DMS 273 (cell line): ENCODE measurements around the gene TENM3.
"Not testable (repeated sequence)": the region's sequence is repeated elsewhere in the genome, so short reads cannot be mapped to it uniquely, and the experiment has no call there.

Source experiments
- DNase-seq: peaks from one replicate; lab custom pipeline; 2025; ENCODE audit not compliant: unreplicated experiment; lab: John Stamatoyannopoulos, UW

TENM3 gene

GRCh38 chr4:182227611-182228010 lies 15.6 kb upstream of the TENM3 start:
- no peak for DNase-seq

- DNase-seq: no peak
Observed at GRCh38 chr4:182228991-182229577, 14.1 kb upstream of the TENM3 start.

GRCh38 chr4:182230256-182230655 lies 12.9 kb upstream of the TENM3 start:
- DNase-seq: no peak

GRCh38 chr4:182231080-182231479 lies 12.1 kb upstream of the TENM3 start:
- no peak for DNase-seq

- no peak for DNase-seq
Observed at GRCh38 chr4:182231496-182231895, 11.7 kb upstream of the TENM3 start.

- no peak for DNase-seq
Observed at GRCh38 chr4:182233310-182234090, 9.7 kb upstream of the TENM3 start.

- DNase-seq: no peak
Observed at GRCh38 chr4:182235021-182235795, 8.0 kb upstream of the TENM3 start.

GRCh38 chr4:182236186-182236585 lies 7.0 kb upstream of the TENM3 start:
- DNase-seq: no peak

GRCh38 chr4:182237010-182237409 lies 6.2 kb upstream of the TENM3 start:
- not testable (repeated sequence) for DNase-seq

- DNase-seq: no peak
Observed at GRCh38 chr4:182238355-182238931, 4.8 kb upstream of the TENM3 start.

GRCh38 chr4:182240161-182241130 lies 2.8 kb upstream of the TENM3 start:
- DNase-seq: no peak

- not testable (repeated sequence) for DNase-seq
Observed at GRCh38 chr4:182242260-182242659, 942 bp upstream of the TENM3 start.

- DNase-seq: no peak
Observed at GRCh38 chr4:182242787-182243186, 415 bp upstream of the TENM3 start.

GRCh38 chr4:182245041-182245440 lies 1.8 kb downstream of the TENM3 start:
- DNase-seq: no peak

GRCh38 chr4:182245541-182246215 lies 2.5 kb downstream of the TENM3 start:
- no peak for DNase-seq

- no peak for DNase-seq
Observed at GRCh38 chr4:182246401-182247205, 3.4 kb downstream of the TENM3 start.

- DNase-seq: no peak
Observed at GRCh38 chr4:182248295-182248694, 5.1 kb downstream of the TENM3 start.

GRCh38 chr4:182250446-182250845 lies 7.2 kb downstream of the TENM3 start:
- DNase-seq: no peak

- DNase-seq: no peak
Observed at GRCh38 chr4:182251116-182251515, 7.9 kb downstream of the TENM3 start.
